Naive thymus-derived CD4-positive, alpha-beta T cell (primary cell): ENCODE results near the gene DDT. TPM values are rescaled to one million over a fixed set of nuclear protein-coding genes. Genes with fewer than 3 reads are reported as not detected.
"Not testable (repeated sequence)": the region's sequence is repeated elsewhere in the genome, so short reads cannot be mapped to it uniquely, and the experiment has no call there.

Source experiments
- ATAC-seq: fragments of 150-1000 bp; cut with Tn5 transposase; 2 replicates; pipeline ENCODE4 v1.10.0; 2021; ENCODE audit warnings: mild to moderate bottlenecking, moderate library complexity
- CTCF ChIA-PET: fragments of 350-600 bp; sonication (Branson Sonifier 250); formaldehyde crosslinking; loops from one replicate; lab custom pipeline; 2021; ENCODE audit warnings: antibody characterized with exemption; lab: Charles Lee
- POLR2A ChIA-PET: fragments of 350-600 bp; sonication (Branson Sonifier 250); formaldehyde crosslinking; loops from one replicate; lab custom pipeline; 2021; ENCODE audit warnings: antibody characterized with exemption, inconsistent platforms; lab: Charles Lee
- DNase-seq, 9 donors: peaks; one replicate each; pipeline versions ENCODE4 v3.0.0 to v3.0.0-alpha.2; 2020 to 2022; ENCODE audit warnings: mixed read lengths in 1 of 9
- H3K27ac ChIP-seq: one replicate; pipeline ENCODE4 v1.7.0; 2013; ENCODE audit warnings: mild to moderate bottlenecking, low read depth, low read length, moderate library complexity
- H3K27me3 ChIP-seq, 2 donors: one replicate each; pipeline ENCODE4 v1.7.0; 2013; ENCODE audit warnings: low read length in 2 of 2, mild to moderate bottlenecking in 2 of 2, moderate library complexity in 2 of 2; ENCODE audit not compliant: control insufficient read depth in 2 of 2, insufficient read depth in 2 of 2
- H3K36me3 ChIP-seq, 3 experiments: 1 replicate in 2 of 3; 2 replicates in 1 of 3; pipeline ENCODE4 v1.7.0; 2013; ENCODE audit warnings: low read length in 3 of 3, mild to moderate bottlenecking in 3 of 3, moderate library complexity in 1 of 3; ENCODE audit not compliant: insufficient read depth in 3 of 3, control insufficient read depth in 2 of 3
- H3K4me1 ChIP-seq, 2 donors: one replicate each; pipeline ENCODE4 v1.7.0; 2013; ENCODE audit warnings: low read length in 2 of 2, mild to moderate bottlenecking in 2 of 2, moderate library complexity in 1 of 2; ENCODE audit not compliant: control insufficient read depth in 2 of 2, insufficient read depth in 2 of 2
- H3K4me3 ChIP-seq: 2 replicates; pipeline ENCODE4 v1.7.0; 2013; ENCODE audit warnings: mild to moderate bottlenecking, low read length
- H3K9me3 ChIP-seq, 3 experiments: 1 replicate in 2 of 3; 2 replicates in 1 of 3; pipeline ENCODE4 v1.7.0; 2013; ENCODE audit warnings: low read length in 3 of 3; ENCODE audit not compliant: control insufficient read depth in 2 of 3
- H3K27ac Mint-ChIP-seq, 9 donors: one replicate each; pipeline ENCODE4 v1.8.0; 2020 to 2022; ENCODE audit warnings: mixed read lengths in 9 of 9, mild to moderate bottlenecking in 8 of 9, moderate library complexity in 5 of 9, inconsistent platforms in 2 of 9
- H3K27me3 Mint-ChIP-seq, 5 donors: one replicate each; pipeline ENCODE4 v1.8.0; 2021 to 2022; ENCODE audit warnings: mixed read lengths in 5 of 5, mild to moderate bottlenecking in 1 of 5
- H3K36me3 Mint-ChIP-seq, 5 donors: one replicate each; pipeline ENCODE4 v1.8.0; 2020 to 2022; ENCODE audit warnings: mixed read lengths in 5 of 5, mild to moderate bottlenecking in 3 of 5, inconsistent platforms in 1 of 5
- H3K4me1 Mint-ChIP-seq, 7 donors: one replicate each; pipeline ENCODE4 v1.8.0; 2020 to 2022; ENCODE audit warnings: mixed read lengths in 7 of 7, mild to moderate bottlenecking in 3 of 7, inconsistent platforms in 1 of 7
- H3K4me3 Mint-ChIP-seq, 10 donors: one replicate each; pipeline ENCODE4 v1.8.0; 2020 to 2022; ENCODE audit warnings: mild to moderate bottlenecking in 10 of 10, mixed read lengths in 10 of 10, moderate library complexity in 6 of 10, inconsistent platforms in 2 of 10
- H3K9me3 Mint-ChIP-seq, 11 donors: one replicate each; pipeline ENCODE4 v1.8.0; 2020 to 2022; ENCODE audit warnings: mixed read lengths in 11 of 11, mild to moderate bottlenecking in 4 of 11, inconsistent platforms in 1 of 11, moderate library complexity in 1 of 11
- intact Hi-C, 2 donors: fragments of 100-400 bp; cut with micrococcal nuclease; formaldehyde crosslinking; loops; one replicate each; pipeline ENCODE4 v1.15.1; 2023
- polyA plus RNA-seq, 2 donors: library from polyadenylated mRNA; unstranded; fragments of 300-500 nt; fragmentation: Illumina TruSeq; gene quantifications; one replicate each; pipeline ENCODE4 v1.2.3, GENCODE V29; 2021
- total RNA-seq, 6 experiments: library from RNA in 5 of 6; stranded (reverse) in 5 of 6; gene quantifications; 1 replicate in 5 of 6; 2 replicates in 1 of 6; pipeline ENCODE4 v1.2.3 and lab custom pipeline; 2021 to 2026

The DDT gene
- total and polyA plus RNA-seq, 7 experiments from 2014 or later: 66.3 to 122 (median 80.2) TPM

- peak overlapping the region in 2 of 9 donors; percentile 10 to 16 for H3K27ac Mint-ChIP-seq
- H3K27me3 ChIP-seq: no peaks in the 10 kb centered on the region
- H3K9me3 Mint-ChIP-seq: peaks cover 0 to 2% (median 0%) of the 10 kb centered on the region in 11 donors
- DNase-seq (peak in 7 of 9 donors; percentile 31 to 69 (median 37)), ATAC-seq (peak; percentile 89)
- intact Hi-C loops: loop anchor here (5.0 to 10.0 kb wide), 7 partner anchors 53 to 543 kb away; partner anchors contain the start of gene SUSD2 (in 1 of the 2)
- POLR2A ChIA-PET: no interaction called here
- no peak overlapping the region for H3K27ac ChIP-seq
- H3K4me1 ChIP-seq: no peaks in the 10 kb centered on the region
- H3K36me3 ChIP-seq: no peaks in the 10 kb centered on the region
- no peaks in the 10 kb centered on the region for H3K36me3 Mint-ChIP-seq
- peaks cover 0 to 4% (median 0%) of the 10 kb centered on the region in 5 donors for H3K27me3 Mint-ChIP-seq
- H3K4me3 Mint-ChIP-seq: no peak overlapping the region
- CTCF ChIA-PET: no interaction called here
- H3K4me3 ChIP-seq: no peak overlapping the region
- H3K4me1 Mint-ChIP-seq: peaks cover 0 to 10% (median 2%) of the 10 kb centered on the region in 7 donors
- no peaks in the 10 kb centered on the region for H3K9me3 ChIP-seq
Observed at GRCh38 chr22:23984430-23984829, 10.2 kb upstream of the DDT start.

GRCh38 chr22:23980567-23980966 lies 6.3 kb upstream of the DDT start:
- H3K4me3 ChIP-seq, H3K27ac ChIP-seq, H3K27me3 ChIP-seq, CTCF ChIA-PET, H3K36me3 ChIP-seq, H3K4me1 ChIP-seq, DNase-seq, ATAC-seq, H3K27ac Mint-ChIP-seq, H3K27me3 Mint-ChIP-seq, POLR2A ChIA-PET, H3K36me3 Mint-ChIP-seq, H3K4me1 Mint-ChIP-seq, H3K9me3 ChIP-seq, H3K9me3 Mint-ChIP-seq: not testable (repeated sequence)
- intact Hi-C loops: loop anchor here (5.0 to 10.0 kb wide), 7 partner anchors 57 to 547 kb away; partner anchors contain the start of gene SUSD2 (in 1 of the 2)
- H3K4me3 Mint-ChIP-seq: peak overlapping the region in 1 of 10 donors; percentile 28

GRCh38 chr22:23979557-23980240 lies 5.5 kb upstream of the DDT start, which contains the start of gene GSTT2:
Gene GSTT2 (plus strand): TSS chr22:23980134.
- H3K27me3 Mint-ChIP-seq, H3K9me3 ChIP-seq, H3K27ac ChIP-seq, H3K4me1 ChIP-seq, POLR2A ChIA-PET, CTCF ChIA-PET, H3K9me3 Mint-ChIP-seq, H3K36me3 ChIP-seq, H3K4me1 Mint-ChIP-seq, H3K27ac Mint-ChIP-seq, H3K27me3 ChIP-seq, ATAC-seq, H3K4me3 ChIP-seq, H3K36me3 Mint-ChIP-seq, DNase-seq: not testable (repeated sequence)
- intact Hi-C loops: loop anchor here (5.0 to 10.0 kb wide), 7 partner anchors 58 to 548 kb away; partner anchors contain the start of gene SUSD2 (in 1 of the 2)
- H3K4me3 Mint-ChIP-seq: peak within 1 kb of the TSS in 1 of 10 donors; percentile 28

- H3K36me3 Mint-ChIP-seq, H3K27me3 Mint-ChIP-seq, H3K9me3 Mint-ChIP-seq, H3K4me1 Mint-ChIP-seq, H3K4me3 Mint-ChIP-seq, H3K27ac Mint-ChIP-seq, H3K4me3 ChIP-seq, H3K27me3 ChIP-seq, ATAC-seq, DNase-seq, POLR2A ChIA-PET, CTCF ChIA-PET, H3K27ac ChIP-seq, H3K36me3 ChIP-seq, H3K4me1 ChIP-seq, intact Hi-C loops, H3K9me3 ChIP-seq: not testable (repeated sequence)
Observed at GRCh38 chr22:23977304-23977703, 3.1 kb upstream of the DDT start.

GRCh38 chr22:23974836-23975352 lies 653 bp upstream of the DDT start:
- ATAC-seq: peak; percentile 36
- CTCF ChIA-PET, H3K9me3 Mint-ChIP-seq, DNase-seq, H3K27me3 ChIP-seq, H3K4me3 ChIP-seq, H3K27ac ChIP-seq, H3K36me3 Mint-ChIP-seq, H3K27me3 Mint-ChIP-seq, H3K27ac Mint-ChIP-seq, H3K4me3 Mint-ChIP-seq, H3K4me1 ChIP-seq, POLR2A ChIA-PET, H3K9me3 ChIP-seq: not testable (repeated sequence)
- peaks cover 3 to 20% (median 4%) of the 10 kb centered on the region in 3 experiments for H3K36me3 ChIP-seq
- peaks cover 10 to 20% (median 17%) of the 10 kb centered on the region in 7 donors for H3K4me1 Mint-ChIP-seq
- intact Hi-C loops: loop anchor here in 1 of 2 donors (5.0 kb wide), 1 partner anchor 43 kb away; no protein-coding TSS in a partner anchor

- Mint-ChIP-seq H3K4me3 (peak overlapping the region in 6 of 10 donors; percentile 42 to 62 (median 48)), H3K27ac (peak overlapping the region in 1 of 9 donors; percentile 78), H3K4me1 (peaks cover 13 to 31% (median 26%) of the 10 kb centered on the region in 7 donors), H3K36me3 (peaks cover 7 to 11% (median 8%) of the 10 kb centered on the region in 5 donors)
- POLR2A ChIA-PET: interaction anchor here (1.7 kb wide), 1 partner anchor 77 kb away, joined by 4 read pairs; the partner anchor contains the start of gene MIF
- H3K4me1 ChIP-seq, H3K27ac ChIP-seq, H3K9me3 Mint-ChIP-seq, ATAC-seq, H3K9me3 ChIP-seq, H3K4me3 ChIP-seq, CTCF ChIA-PET, H3K27me3 Mint-ChIP-seq, H3K27me3 ChIP-seq, DNase-seq: not testable (repeated sequence)
- H3K36me3 ChIP-seq: peaks cover 3 to 25% (median 4%) of the 10 kb centered on the region in 3 experiments
- intact Hi-C loops: loop anchor here in 1 of 2 donors (5.0 kb wide), 1 partner anchor 40 kb away; no protein-coding TSS in a partner anchor
Observed at GRCh38 chr22:23971927-23972326, 2.3 kb downstream of the DDT start.
